H9 (cell line): Measurements from ENCODE around the gene BTN2A1. TPM values are rescaled to one million over a fixed set of nuclear protein-coding genes. Genes with fewer than 3 reads are reported as not detected.

ENCODE experiments used
- DNase-seq: peaks from one replicate; pipeline ENCODE4 v3.0.0-alpha.2; 2017
- H2AFZ ChIP-seq: one replicate; pipeline ENCODE4 v1.6.1; 2013; ENCODE audit warnings: mild to moderate bottlenecking, low read length, control low read depth, moderate library complexity
- H2AK5ac ChIP-seq: 2 replicates; pipeline ENCODE4 v1.6.1; 2013; ENCODE audit warnings: low read length, control low read depth, mixed read lengths; ENCODE audit not compliant: insufficient read length
- H2BK120ac ChIP-seq: one replicate; pipeline ENCODE4 v1.6.1; 2013; ENCODE audit warnings: low read depth, mild to moderate bottlenecking, low read length, control low read depth, inconsistent platforms; ENCODE audit not compliant: poor library complexity, severe bottlenecking
- H2BK12ac ChIP-seq: 2 replicates; pipeline ENCODE4 v1.6.1; 2013; ENCODE audit warnings: low read length, control low read depth, mixed read lengths, low read depth; ENCODE audit not compliant: insufficient read length
- H2BK15ac ChIP-seq: 2 replicates; pipeline ENCODE4 v1.6.1; 2013; ENCODE audit warnings: low read depth, low read length, control low read depth
- H2BK20ac ChIP-seq: one replicate; pipeline ENCODE4 v1.6.1; 2013; ENCODE audit warnings: low read depth, mild to moderate bottlenecking, low read length, control low read depth, inconsistent platforms; ENCODE audit not compliant: poor library complexity, severe bottlenecking
- H2BK5ac ChIP-seq: 2 replicates; pipeline ENCODE4 v1.6.1; 2013; ENCODE audit warnings: low read length, control low read depth, mixed read lengths; ENCODE audit not compliant: insufficient read length
- H3K14ac ChIP-seq: 2 replicates; pipeline ENCODE4 v1.6.1; 2013; ENCODE audit warnings: low read length, control low read depth; ENCODE audit not compliant: insufficient read depth
- H3K18ac ChIP-seq: 2 replicates; pipeline ENCODE4 v1.6.1; 2013; ENCODE audit warnings: low read depth, mild to moderate bottlenecking, mixed read lengths, low read length, control low read depth; ENCODE audit not compliant: insufficient read length
- H3K23ac ChIP-seq: 2 replicates; pipeline ENCODE4 v1.6.1; 2013; ENCODE audit warnings: low read length, control low read depth, mixed read lengths, low read depth; ENCODE audit not compliant: insufficient read length
- H3K23me2 ChIP-seq: 2 replicates; pipeline ENCODE4 v1.6.1; 2013; ENCODE audit warnings: low read depth, mild to moderate bottlenecking, mixed read lengths, low read length, control low read depth; ENCODE audit not compliant: insufficient read length, poor library complexity, severe bottlenecking
- H3K27ac ChIP-seq: 2 replicates; pipeline ENCODE4 v1.5.1; 2013; ENCODE audit warnings: low read length, control low read depth, mixed read lengths, low read depth; ENCODE audit not compliant: insufficient read length
- H3K27me3 ChIP-seq: 2 replicates; pipeline ENCODE4 v1.6.1; 2013; ENCODE audit warnings: low read length, control low read depth, inconsistent platforms; ENCODE audit not compliant: insufficient read depth
- H3K4ac ChIP-seq: 2 replicates; pipeline ENCODE4 v1.6.1; 2013; ENCODE audit warnings: low read depth, mild to moderate bottlenecking, control low read depth, inconsistent platforms, low read length, moderate library complexity
- H3K4me1 ChIP-seq: 2 replicates; pipeline ENCODE4 v1.6.1; 2013; ENCODE audit warnings: low read length, control low read depth, inconsistent platforms; ENCODE audit not compliant: insufficient read depth
- H3K4me2 ChIP-seq: 2 replicates; pipeline ENCODE4 v1.6.1; 2013; ENCODE audit warnings: low read length, control low read depth, mixed read lengths; ENCODE audit not compliant: insufficient read length, insufficient read depth
- H3K56ac ChIP-seq: 2 replicates; pipeline ENCODE4 v1.6.1; 2013; ENCODE audit warnings: low read depth, mild to moderate bottlenecking, mixed read lengths, low read length, control low read depth; ENCODE audit not compliant: insufficient read length
- H3K79me1 ChIP-seq: 2 replicates; pipeline ENCODE4 v1.6.1; 2013; ENCODE audit warnings: low read depth, mild to moderate bottlenecking, moderate library complexity, low read length, control low read depth, inconsistent platforms; ENCODE audit not compliant: insufficient read depth, poor library complexity, severe bottlenecking
- H3K79me2 ChIP-seq: 2 replicates; pipeline ENCODE4 v1.6.1; 2013; ENCODE audit warnings: low read length, control low read depth, inconsistent platforms; ENCODE audit not compliant: insufficient read depth
- H3K9ac ChIP-seq: 2 replicates; pipeline ENCODE4 v1.6.1; 2013; ENCODE audit warnings: low read length, control low read depth, mixed read lengths; ENCODE audit not compliant: insufficient read length; ENCODE audit errors: extremely low read depth
- H3K9me3 ChIP-seq: one replicate; pipeline ENCODE4 v1.6.1; 2013; ENCODE audit warnings: low read depth, low read length, inconsistent platforms; ENCODE audit not compliant: control insufficient read depth
- H3T11ph ChIP-seq: one replicate; pipeline ENCODE4 v1.6.1; 2013; ENCODE audit warnings: mild to moderate bottlenecking, low read length, control low read depth, inconsistent platforms
- H4K20me1 ChIP-seq: one replicate; pipeline ENCODE4 v1.6.1; 2013; ENCODE audit not compliant: control insufficient read depth, insufficient read length, insufficient read depth
- H4K5ac ChIP-seq: 2 replicates; pipeline ENCODE4 v1.6.1; 2013; ENCODE audit warnings: low read depth, mild to moderate bottlenecking, mixed read lengths, low read length, control low read depth; ENCODE audit not compliant: insufficient read length
- H4K8ac ChIP-seq: replicated peaks from 2 replicates; pipeline ENCODE4 v1.6.1; 2013; ENCODE audit warnings: low read length, control low read depth, mixed read lengths, low read depth; ENCODE audit not compliant: insufficient read length
- H4K91ac ChIP-seq: 2 replicates; pipeline ENCODE4 v1.6.1; 2013; ENCODE audit warnings: low read depth, mild to moderate bottlenecking, moderate library complexity, mixed read lengths, low read length, control low read depth; ENCODE audit not compliant: insufficient read length
- H3K27ac Mint-ChIP-seq, 3 experiments: 2 replicates in 2 of 3; 3 replicates in 1 of 3; pipeline ENCODE4 v1.8.0; 2020 to 2021; ENCODE audit warnings: mixed read lengths in 3 of 3, mild to moderate bottlenecking in 1 of 3, moderate library complexity in 1 of 3
- H3K27me3 Mint-ChIP-seq: 2 replicates; pipeline ENCODE4 v1.8.0; 2021; ENCODE audit warnings: low read depth, mild to moderate bottlenecking, moderate library complexity, mixed read lengths
- H3K36me3 Mint-ChIP-seq, 3 experiments: 2 replicates in 2 of 3; 3 replicates in 1 of 3; pipeline ENCODE4 v1.8.0; 2020 to 2021; ENCODE audit warnings: low read depth in 3 of 3, mixed read lengths in 3 of 3; ENCODE audit not compliant: insufficient read depth in 1 of 3
- H3K4me1 Mint-ChIP-seq, 2 experiments: 2 replicates each; pipeline ENCODE4 v1.8.0; 2020; ENCODE audit warnings: mixed read lengths in 2 of 2
- H3K4me3 Mint-ChIP-seq, 2 experiments: 2 replicates in 1 of 2; 3 replicates in 1 of 2; pipeline ENCODE4 v1.8.0; 2020 to 2021; ENCODE audit warnings: mild to moderate bottlenecking in 2 of 2, mixed read lengths in 2 of 2, moderate library complexity in 1 of 2
- H3K9me3 Mint-ChIP-seq, 2 experiments: 2 replicates in 1 of 2; 3 replicates in 1 of 2; pipeline ENCODE4 v1.8.0; 2020; ENCODE audit warnings: mild to moderate bottlenecking in 2 of 2, mixed read lengths in 2 of 2, moderate library complexity in 1 of 2
- CTCF ChIP-seq: fragments of 200-600 bp; sonication (generic); conservative IDR thresholded peaks from 3 replicates; pipeline ENCODE4 v1.8.0; 2021; ENCODE audit warnings: antibody characterized with exemption, mild to moderate bottlenecking
- WGBS: extraction: QIAGEN DNeasy Blood & Tissue Kit; methylation state at CpG from one replicate; pipeline ENCODE4 v1.1.7; 2013; ENCODE audit warnings: missing lambda C conversion rate, low lambda C conversion rate, mixed read lengths; ENCODE audit not compliant: insufficient read length; ENCODE audit errors: extremely low coverage; 5-methylcytosine and 5-hydroxymethylcytosine counted together
- total RNA-seq: library from RNA; stranded (reverse); gene quantifications from 2 replicates; pipeline ENCODE4 v1.2.1, GENCODE V29; 2021

Gene BTN2A1
- total RNA-seq, 1 experiment from 2014 or later = 18.4 TPM

- no peak overlapping the region for H3K27ac ChIP-seq
- H3K56ac ChIP-seq = no peak overlapping the region
- no peaks in the 10 kb centered on the region; the same call in 1 of the 2 replicates for H3K27me3 Mint-ChIP-seq
- H3K23ac ChIP-seq = no peak overlapping the region
- no peak overlapping the region for H2AK5ac ChIP-seq
- H3K9ac ChIP-seq = no peak overlapping the region
- no peak overlapping the region for H3K27ac Mint-ChIP-seq
- no peaks in the 10 kb centered on the region for H4K20me1 ChIP-seq
- H3K23me2 ChIP-seq = no peaks in the 10 kb centered on the region
- H2BK15ac ChIP-seq = no peak overlapping the region
- no CpG with 5 or more reads among the region's 1 CpG for WGBS
- no peak overlapping the region for H3K14ac ChIP-seq
- H2BK120ac ChIP-seq = no peak overlapping the region
- no peak overlapping the region for H4K8ac ChIP-seq
- no peak overlapping the region for H2BK5ac ChIP-seq
- no peak overlapping the region for H2BK20ac ChIP-seq
- H3K36me3 Mint-ChIP-seq = peaks cover 10 to 20% (median 19%) of the 10 kb centered on the region in 3 experiments
- H4K5ac ChIP-seq = no peak overlapping the region
- no peaks in the 10 kb centered on the region for H3K4me1 ChIP-seq
- no peak overlapping the region for H3K18ac ChIP-seq
- no peaks in the 10 kb centered on the region for H3K9me3 ChIP-seq
- no peak overlapping the region for H3T11ph ChIP-seq
- no peak overlapping the region for H3K4me2 ChIP-seq
- no peaks in the 10 kb centered on the region for H3K79me2 ChIP-seq
- H3K4me1 Mint-ChIP-seq = no peaks in the 10 kb centered on the region
- H3K4ac ChIP-seq = no peak overlapping the region
- no peak overlapping the region for H2BK12ac ChIP-seq
- DNase-seq = no peak
- no peaks in the 10 kb centered on the region for H3K27me3 ChIP-seq
- no peak overlapping the region for H3K4me3 Mint-ChIP-seq
- no peaks in the 10 kb centered on the region for H3K79me1 ChIP-seq
- H2AFZ ChIP-seq = no peak overlapping the region
- H4K91ac ChIP-seq = no peak overlapping the region
- no peak for TF ChIP-seq CTCF
- peaks cover 14 to 16% of the 10 kb centered on the region in 2 experiments for H3K9me3 Mint-ChIP-seq
Measured at GRCh38 chr6:26438000-26438399, 19.8 kb upstream of the BTN2A1 start.
